HG02588 (cell line): ENCODE measurements around the gene NTM.
"Not testable (repeated sequence)": the region's sequence is repeated elsewhere in the genome, so short reads cannot be mapped to it uniquely, and the experiment has no call there.

ENCODE experiments used
- ATAC-seq: cut with Tn5 transposase; IDR thresholded peaks from one replicate; pipeline ENCODE4 v1.9.1; 2021; ENCODE audit warnings: mild to moderate bottlenecking, moderate library complexity; ENCODE audit not compliant: unreplicated experiment

Gene NTM

DNA sequence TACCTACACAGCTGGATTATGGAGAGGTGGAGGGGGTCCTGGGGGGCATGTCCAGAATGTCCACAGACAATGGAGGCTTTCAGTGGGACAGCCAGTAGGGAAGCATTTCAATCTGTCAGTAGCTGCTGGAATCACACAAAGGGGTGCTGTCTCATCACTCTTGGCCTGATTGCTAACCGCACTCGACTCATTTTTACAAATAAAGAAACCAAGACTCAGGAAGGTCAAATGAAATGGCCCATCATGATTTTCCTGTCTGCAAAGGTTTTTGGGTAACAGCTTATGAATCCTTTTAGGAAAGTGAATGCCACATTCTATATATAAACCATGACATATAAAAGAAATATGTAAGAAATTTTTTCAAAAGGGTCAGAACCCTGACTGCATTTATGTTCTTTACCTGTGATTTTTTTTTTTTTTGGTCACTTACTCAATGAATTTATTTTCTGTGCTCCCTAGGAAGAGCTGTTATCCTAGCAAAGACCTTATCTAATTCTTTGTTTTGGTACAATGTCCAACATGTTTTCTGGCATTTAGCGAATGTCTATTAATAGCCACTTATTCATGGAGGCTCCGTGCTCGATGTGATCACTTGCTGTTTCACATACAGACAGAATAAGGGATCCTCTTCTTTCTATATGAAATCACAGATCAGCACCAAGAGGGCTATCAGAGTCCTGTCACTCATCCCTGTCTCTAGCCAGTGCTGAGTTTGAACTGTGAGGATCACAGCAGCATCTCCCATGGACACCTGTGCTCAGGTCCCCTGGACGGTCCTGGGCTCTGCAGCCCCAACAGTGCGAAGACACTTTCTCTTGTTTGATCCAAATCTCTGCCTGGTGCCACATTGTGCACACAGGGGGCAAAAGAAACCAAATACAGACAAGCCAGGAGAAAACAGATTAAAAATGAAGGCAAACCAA lies 979.7 kb downstream of the NTM start:
- no peak for ATAC-seq

DNA sequence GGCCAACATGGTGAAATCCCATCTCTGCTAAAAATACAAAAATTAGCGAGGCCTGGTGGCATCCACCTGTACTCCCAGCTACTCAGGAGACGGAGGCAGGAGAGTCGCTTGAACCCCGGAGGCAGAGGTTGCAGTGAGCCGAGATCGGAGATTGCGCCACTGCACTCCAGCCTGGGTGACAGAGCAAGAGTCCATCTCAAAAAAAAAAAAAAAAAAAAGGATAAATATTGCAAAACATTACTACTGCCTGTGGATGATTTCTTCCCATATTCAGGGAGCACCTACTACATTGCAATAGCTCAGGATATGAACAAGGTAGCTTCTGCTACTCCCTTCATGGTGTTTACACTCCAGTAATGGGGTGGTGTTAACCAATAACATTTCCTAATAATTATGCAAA lies 980.6 kb downstream of the NTM start:
- no peak for ATAC-seq

DNA sequence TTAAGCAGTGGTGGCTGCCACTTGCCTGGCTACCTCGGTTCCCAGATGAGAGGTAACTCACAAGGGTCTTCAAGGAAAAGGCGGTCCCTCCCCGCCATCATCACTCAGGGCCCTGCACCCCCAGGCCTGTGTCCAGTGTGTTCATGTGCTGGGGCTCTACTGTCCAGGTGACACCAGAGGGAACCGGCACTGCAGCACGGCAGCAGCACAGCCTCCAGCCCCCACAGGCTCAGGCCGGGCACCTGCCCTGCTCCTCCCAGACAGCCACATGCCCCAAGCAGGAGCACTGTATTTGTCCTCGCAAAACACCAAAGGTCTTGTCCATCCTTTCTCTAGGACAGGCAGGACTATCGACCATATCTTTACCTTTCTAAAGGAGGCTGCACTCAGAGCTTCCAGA lies 982.1 kb downstream of the NTM start:
- ATAC-seq = no peak

DNA sequence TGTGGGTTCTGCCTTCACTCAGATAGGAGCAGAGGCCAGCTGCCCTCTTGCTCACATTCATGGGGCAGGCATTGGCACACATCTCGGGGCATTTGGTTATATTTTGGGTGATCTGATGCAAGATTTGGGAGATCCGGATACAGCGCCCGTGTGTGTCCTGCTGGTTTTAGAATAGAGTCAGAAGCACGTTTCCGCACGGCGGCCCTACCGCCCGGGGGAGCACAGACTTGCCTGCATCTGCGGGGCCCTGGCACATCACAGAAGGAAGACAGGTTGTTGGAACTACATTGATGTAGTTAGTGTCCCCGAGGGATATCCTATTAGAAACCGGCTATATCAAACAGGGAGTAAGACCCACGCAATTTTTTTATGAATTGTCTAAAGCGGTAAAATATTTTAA lies 982.8 kb downstream of the NTM start:
- no peak for ATAC-seq

DNA sequence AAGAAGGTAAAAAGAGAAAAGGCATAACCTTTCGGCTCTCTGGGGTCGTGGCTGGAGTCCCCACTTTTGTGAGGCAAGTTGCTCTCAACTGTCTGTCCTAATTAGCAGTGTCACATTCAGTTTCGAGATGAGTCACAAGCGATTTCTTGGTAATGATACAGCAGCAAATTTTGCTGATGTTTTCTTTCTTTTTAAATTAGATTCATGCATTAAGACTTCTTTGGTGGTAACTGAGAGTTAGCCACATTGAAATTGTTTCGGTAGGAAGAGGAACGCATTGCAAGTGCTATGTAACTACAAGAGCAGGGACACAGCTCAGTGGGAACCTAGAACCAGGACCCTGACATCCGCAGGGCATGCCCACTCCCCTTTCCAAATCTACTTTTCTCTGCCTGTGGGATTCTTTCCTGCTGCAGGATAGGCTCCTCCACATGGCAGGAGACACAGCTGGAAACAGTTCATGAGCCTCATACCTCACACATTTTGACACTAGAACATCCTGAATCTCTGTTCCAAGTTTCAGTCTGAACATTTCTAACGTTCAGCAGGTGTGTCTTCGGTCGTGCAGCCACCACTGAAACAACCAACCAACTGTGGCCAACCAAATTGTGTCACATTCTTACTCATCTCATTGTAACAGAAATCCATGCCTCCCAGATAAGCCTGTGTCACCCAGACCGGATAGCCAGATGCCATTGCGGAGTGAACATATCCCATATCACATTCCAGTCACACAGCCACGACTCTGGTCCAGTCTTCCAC lies 987.6 kb downstream of the NTM start:
- ATAC-seq = peak; percentile 81

DNA sequence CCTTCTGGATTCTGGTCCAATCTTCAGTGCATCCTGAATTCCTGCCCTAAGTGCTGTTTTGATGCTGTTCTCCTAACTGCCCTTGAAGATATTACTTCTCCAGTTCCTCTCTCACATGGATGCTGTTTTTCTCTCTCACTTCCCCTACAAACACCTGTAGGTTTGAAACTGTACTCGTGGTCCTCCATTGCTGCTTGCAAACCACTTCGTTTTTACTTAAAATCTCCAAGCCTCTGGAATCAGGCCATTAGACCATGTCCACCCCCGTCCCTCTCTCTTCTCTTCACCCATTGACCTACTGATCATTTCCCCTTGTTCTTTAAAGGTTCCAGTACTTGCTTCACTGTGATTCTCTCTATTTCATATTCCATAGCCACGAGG lies 988.1 kb downstream of the NTM start:
- ATAC-seq = peak; percentile 37

DNA sequence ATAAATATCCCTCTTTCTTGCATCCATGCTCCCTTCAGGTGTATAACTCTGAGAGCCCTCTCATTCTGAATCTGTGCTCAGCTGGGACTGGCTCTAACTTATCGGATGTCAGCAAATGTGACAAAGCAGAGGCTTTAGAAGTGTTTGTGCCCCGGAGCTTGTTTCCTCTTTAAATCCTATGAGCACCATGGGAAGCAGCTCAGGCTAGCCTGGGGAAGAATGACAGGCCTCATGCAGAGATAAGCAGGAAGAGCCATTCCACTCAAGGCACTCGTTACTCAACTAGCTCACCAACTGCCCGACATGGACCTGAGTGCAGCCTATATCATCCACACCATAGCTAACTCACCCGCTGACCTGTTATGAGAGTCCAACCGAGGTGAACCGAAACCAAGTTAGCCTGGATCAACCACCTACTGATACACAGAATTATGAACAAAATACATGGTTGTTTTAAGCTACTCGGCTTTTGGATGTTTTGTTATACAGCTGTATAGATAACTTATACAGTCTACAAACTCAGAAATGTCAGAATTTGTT lies 990.7 kb downstream of the NTM start:
- no peak for ATAC-seq

DNA sequence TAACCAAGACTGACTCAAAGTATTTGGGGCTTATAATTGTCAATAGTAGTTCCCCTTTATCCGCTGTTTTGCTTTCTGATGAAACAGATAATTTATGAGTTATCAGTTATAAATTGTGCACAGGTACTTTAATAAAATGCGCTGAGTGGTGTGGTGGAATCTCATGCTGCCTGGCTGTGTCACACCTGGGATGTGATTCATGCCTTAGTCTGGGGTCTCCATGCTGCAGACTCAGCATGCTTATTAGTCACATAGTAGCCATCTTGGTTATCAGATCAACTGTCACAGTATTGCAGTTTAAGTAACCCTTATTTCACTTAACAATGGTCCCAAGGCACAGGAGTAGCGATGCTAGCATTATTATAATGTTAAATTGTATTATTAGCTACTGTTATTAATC lies 995.2 kb downstream of the NTM start:
- ATAC-seq = no peak

DNA sequence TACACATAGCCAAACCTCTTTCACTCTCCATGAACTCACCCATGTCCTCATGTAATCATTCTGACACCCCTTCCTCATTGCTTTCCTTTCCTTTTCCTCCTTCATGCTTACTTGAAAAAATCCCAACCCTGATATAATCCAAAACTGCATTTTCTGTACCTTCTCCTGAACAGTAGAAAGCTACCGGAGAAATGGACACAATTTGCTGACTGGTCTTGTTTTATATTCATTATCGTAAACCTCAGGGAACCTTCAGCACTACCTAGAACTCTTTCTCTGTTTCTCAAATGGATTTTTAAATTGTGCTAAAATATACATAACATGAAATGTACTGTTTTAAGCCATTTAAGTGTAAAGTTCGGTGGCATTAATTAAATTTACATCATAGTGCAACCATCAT lies 996.9 kb downstream of the NTM start:
- ATAC-seq = no peak

DNA sequence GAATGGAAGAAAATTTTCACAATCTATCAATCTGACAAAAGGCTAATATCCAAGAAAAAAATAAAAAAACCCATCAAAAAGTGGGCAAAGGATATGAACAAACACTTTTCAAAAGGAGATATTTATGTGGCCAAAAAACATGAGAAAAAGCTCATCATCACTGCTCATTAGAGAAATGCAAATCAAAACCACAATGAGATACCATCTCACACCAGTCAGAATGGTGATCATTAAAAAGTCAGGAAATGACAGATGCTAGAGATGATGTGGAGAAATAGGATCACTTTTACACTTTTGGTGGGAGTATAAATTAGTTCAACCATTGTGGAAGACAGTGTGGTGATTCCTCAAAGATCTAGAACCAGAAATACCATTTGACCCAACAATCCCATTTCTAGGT lies 999.7 kb downstream of the NTM start:
- ATAC-seq = not testable (repeated sequence)

DNA sequence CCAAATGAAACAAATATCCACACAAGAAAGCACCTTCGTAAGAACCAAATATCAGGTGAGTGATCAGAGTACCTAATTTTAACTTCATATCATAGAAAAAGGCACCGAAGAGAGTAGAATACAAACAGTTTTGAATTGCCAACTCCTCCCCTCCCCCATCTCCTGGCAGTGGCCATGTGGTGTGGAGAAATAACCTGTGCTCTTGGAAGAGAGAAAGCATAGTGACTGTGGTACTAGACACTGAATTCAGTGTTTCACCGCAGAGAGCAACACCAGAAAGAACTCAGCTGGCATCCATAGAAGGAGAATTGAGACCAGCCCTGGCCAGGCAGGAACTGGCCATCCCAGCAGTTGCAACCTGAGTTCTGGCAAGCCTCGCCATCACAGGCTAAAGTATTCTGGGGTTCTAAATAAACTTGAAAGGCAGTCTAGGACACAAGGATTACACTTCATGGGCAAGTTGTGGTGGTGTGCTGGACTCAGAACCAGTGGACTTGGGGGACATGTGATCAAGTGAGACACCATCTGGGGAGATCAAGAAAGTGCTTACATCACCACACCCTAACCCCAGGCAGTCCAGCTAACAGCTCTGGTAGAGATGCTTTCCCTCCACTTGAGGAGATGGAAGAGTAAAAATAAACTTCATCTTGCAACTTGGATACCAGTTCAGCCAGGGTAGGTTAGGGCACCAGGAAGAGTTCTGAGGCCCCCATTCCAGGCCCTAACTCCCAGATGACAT lies 1003.2 kb downstream of the NTM start:
- ATAC-seq = no peak

DNA sequence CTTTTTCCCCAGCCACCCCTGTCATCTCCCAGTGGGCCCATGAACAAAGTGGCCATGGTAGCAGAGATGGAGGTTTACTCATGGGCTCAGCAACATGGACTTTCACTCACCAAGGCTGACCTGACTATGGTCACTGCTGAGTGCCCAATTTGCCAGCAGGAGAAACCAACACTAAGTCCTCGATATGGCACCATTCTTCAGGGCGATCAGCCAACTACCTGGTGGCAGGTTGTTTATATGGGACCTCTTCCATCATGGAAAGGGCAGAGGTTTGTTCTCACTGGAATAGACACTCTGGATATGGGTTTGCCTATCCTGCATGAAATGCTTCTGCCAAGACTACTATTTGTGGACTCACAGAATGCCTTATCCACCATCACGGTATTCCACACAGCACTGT lies 1009.1 kb downstream of the NTM start:
- no peak for ATAC-seq
